8988T (cell line): Measurements from ENCODE around the gene EIF4A3.
"Not testable (repeated sequence)": the region's sequence is repeated elsewhere in the genome, so short reads cannot be mapped to it uniquely, and the experiment has no call there.

Experiments
- DNase-seq: peaks from one replicate; pipeline ENCODE4 v3.0.0; 2011

EIF4A3 gene

GRCh38 chr17:80169784-80170500 lies 23.0 kb upstream of the EIF4A3 start, which contains the start of gene CARD14:
CARD14 (plus strand) TSS chr17:80170030; CDS start chr17:80181439, 11,409 bp downstream.
- no peak for DNase-seq

- DNase-seq = no peak
Observed at GRCh38 chr17:80169107-80169506, 22.2 kb upstream of the EIF4A3 start.

- DNase-seq = no peak
Observed at GRCh38 chr17:80168371-80168770, 21.4 kb upstream of the EIF4A3 start.

GRCh38 chr17:80166446-80166845 lies 19.5 kb upstream of the EIF4A3 start:
- no peak for DNase-seq

GRCh38 chr17:80164185-80164584 lies 17.3 kb upstream of the EIF4A3 start:
- DNase-seq = no peak

- DNase-seq = no peak
Observed at GRCh38 chr17:80163336-80163735, 16.4 kb upstream of the EIF4A3 start.

- no peak for DNase-seq
Observed at GRCh38 chr17:80160536-80160935, 13.6 kb upstream of the EIF4A3 start.

GRCh38 chr17:80158846-80159245 lies 11.9 kb upstream of the EIF4A3 start:
- DNase-seq = no peak

- DNase-seq = not testable (repeated sequence)
Observed at GRCh38 chr17:80155600-80155999, 8.7 kb upstream of the EIF4A3 start.

- no peak for DNase-seq
Observed at GRCh38 chr17:80154166-80154565, 7.2 kb upstream of the EIF4A3 start.

- no peak for DNase-seq
Observed at GRCh38 chr17:80153004-80153403, 6.1 kb upstream of the EIF4A3 start.

GRCh38 chr17:80152081-80152702 lies 5.3 kb upstream of the EIF4A3 start:
- DNase-seq = no peak

GRCh38 chr17:80151333-80151732 lies 4.4 kb upstream of the EIF4A3 start:
- no peak for DNase-seq

GRCh38 chr17:80146121-80147034 lies 550 bp downstream of the EIF4A3 start:
- no peak for DNase-seq

- no peak for DNase-seq
Observed at GRCh38 chr17:80145076-80146075, 1.6 kb downstream of the EIF4A3 start.

GRCh38 chr17:80142929-80143328 lies 4.0 kb downstream of the EIF4A3 start:
- no peak for DNase-seq

- DNase-seq = no peak
Observed at GRCh38 chr17:80141463-80142165, 5.3 kb downstream of the EIF4A3 start.

- DNase-seq = no peak
Observed at GRCh38 chr17:80138856-80139426, 8.0 kb downstream of the EIF4A3 start.

GRCh38 chr17:80137131-80137530 lies 9.8 kb downstream of the EIF4A3 start:
- DNase-seq = no peak

GRCh38 chr17:80133626-80133970 lies 13.3 kb downstream of the EIF4A3 start:
- no peak for DNase-seq

GRCh38 chr17:80132906-80133625 lies 13.9 kb downstream of the EIF4A3 start:
- no peak for DNase-seq
